SH-SY5Y (cell line): ENCODE measurements around the gene CBX5.

Experiments used
- GATA2 ChIP-seq: IDR thresholded peaks from 2 replicates; pipeline ENCODE4 v1.6.1; 2011; ENCODE audit warnings: mild to moderate bottlenecking, low read depth, low read length
- GATA3 ChIP-seq: IDR thresholded peaks from 2 replicates; pipeline ENCODE4 v1.6.1; 2011; ENCODE audit warnings: low read depth, mild to moderate bottlenecking, low read length, moderate library complexity

The CBX5 gene

DNA sequence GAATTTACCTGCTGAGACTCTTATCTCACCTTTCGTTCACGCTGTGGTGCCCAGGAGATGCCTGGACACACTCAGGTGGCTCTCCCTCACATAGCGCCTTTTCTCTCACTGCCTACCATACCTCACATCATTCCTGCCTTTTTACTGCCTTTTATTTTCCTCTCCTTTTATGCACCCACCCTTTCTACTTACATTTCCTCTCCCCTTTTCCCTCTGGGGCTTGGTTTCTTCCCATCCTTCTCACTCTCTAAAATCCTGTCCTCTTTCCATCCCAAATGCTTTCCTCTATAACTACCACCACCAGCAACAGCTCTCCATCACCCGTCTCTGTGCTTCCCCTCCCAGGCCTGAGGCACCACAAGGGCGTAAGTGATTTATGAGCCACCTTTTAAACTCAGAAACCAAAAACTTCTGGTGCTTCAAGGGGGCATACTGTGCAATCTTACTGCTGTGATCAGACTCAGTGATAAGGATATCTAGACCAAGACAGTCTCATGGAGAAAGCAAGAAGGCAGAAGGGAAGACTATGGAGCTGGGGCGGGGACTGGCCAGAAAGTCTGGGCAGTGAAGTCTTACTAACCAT is 58.4 kb downstream of the CBX5 start:
- no peak for TF ChIP-seq GATA3
- no peak for TF ChIP-seq GATA2

DNA sequence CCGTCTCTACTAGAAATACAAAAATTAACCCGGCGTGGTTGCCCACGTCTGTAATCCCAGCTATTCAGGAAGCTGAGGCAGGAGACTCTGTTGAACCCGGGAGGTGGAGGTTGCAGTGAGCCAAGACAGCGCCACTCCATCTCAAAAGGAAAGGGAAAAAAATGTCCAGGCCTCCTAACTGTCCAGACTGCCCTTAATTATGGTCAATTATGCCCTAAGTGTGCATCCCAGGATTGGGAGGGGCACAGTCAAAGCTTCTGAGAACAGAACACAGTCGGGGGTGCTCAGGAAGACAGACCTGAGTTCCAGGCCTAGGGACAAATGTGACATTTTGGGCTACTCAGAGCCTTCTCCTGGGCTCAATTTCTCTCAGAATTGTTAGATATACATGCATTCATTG is 59.4 kb downstream of the CBX5 start:
- TF ChIP-seq GATA3 (no peak), GATA2 (no peak)

DNA sequence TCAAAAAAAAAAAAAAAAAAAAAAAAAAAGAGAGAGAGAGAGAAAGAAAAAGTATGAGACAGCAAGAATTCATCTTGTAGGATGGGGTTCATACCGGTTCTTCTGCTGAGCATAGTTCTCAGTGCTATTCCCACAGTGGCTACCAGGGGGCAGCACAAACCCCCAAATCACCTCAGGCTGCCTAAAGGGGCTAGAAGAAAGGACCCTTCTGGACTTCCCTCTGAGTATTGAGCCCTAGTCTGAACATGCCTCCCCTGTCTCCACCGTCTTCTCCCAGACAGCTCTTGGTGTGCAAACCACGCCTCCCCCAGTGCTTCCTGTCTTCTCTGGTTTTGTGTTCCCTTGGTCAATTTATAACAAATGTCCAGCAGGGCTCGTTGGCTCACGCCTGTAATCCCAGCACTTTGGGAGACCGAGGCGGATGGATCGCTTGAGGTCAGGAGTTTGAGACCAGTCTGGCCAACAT is 59.8 kb downstream of the CBX5 start:
- TF ChIP-seq GATA3 (no peak), GATA2 (no peak)

DNA sequence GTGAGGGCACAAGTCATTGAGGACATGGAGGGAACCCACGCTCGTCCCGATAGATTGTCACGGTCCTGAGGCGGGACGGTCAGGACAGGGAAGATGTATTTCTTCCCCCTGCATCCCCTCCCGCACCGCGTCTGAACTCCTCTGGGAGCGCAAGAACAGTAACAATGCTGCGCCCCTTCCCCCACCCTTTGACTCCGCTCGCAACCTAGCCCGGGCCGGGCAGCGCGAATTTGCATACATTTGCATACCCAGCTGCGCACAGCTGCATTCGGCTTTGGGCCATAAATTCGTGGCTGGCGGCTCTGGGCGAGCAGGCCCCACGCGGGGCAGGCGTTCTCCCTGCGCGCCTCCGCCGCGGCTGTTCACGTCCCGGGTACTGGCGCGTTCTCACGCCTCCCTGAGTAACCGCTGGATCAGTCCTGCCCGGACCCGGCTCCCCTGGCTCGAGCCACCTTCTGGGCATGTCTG is 62.1 kb downstream of the CBX5 start:
- TF ChIP-seq GATA2, result no peak
- no peak for TF ChIP-seq GATA3

DNA sequence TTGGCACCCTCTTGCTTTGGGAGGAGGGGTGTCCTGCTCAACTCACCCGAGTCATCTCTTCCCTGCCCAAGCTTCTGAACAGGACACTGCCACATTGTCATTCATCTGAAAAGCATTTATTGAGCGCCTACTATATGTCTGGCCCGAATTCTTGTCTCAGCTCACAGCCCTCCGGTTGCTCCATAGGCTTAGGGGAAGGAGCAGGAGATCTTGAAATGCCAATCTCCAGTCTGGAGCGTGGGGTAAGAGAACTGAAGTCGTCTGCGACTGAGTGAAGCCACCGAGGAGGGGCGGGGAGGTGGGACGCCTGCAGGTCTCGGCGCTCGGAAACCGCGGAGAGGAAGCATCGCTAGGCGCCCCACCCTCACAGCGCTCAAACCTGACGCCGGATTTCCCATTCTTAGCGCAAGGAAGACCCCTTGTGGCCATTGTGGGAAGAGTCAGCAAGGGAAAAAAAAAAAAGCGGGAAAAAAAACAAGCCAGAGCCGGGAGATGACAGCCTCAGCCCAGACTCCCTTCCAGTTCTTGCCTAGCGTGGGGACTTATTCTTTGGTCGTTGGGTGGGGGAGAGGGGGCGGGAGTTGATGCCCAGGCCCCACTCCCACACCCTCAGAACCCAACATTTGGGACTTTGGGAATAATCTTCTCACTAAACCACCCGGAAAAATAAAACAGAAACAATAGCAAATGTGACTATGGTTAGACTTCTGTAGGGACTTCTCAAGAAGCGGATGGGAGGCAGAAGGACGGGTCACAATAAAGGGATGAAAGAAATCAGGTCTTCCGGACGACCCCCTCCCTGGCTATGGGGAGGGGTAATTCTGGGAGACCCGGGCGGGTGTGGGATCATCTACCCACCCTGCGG is 62.9 kb downstream of the CBX5 start:
- TF ChIP-seq GATA3 (no peak), GATA2 (no peak)

DNA sequence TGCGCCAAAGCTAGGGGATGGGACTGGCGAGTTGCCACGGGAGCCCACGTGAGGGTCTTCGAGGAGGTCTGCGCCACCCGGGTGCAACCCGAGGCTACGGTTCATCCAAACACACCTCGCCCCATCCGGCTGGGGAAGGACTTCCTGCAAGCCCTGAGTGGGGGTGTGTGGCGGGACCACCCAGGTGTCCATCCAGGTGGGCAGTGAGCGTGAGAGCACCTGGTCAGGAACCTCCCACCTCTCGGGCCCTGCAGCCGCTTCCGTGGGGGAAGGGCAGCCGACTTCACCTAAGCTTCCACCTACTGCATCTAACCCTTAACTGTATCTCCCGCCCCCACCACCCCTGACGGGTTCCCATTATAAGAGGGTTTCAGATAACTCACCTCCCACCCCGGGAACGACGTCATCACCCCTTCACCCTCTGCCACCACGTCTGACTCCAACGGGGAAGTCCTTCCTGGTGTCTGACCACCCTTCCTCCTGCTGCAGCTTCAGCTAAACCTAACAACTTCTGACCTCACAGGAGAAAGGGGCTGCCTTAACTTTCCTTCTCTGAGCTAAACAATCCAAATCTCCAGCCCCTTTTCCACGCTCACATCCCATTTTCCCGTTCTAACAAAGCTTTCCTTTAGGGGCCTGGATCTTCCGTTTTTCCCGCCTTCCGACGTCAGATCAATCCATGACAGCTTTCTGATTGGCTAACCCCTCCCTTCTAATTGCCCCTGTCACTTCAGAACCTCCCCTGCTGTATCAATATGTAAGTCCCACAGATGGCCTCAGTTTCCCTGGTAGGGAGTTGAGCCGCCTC is 63.7 kb downstream of the CBX5 start:
- TF ChIP-seq GATA3, result no peak

DNA sequence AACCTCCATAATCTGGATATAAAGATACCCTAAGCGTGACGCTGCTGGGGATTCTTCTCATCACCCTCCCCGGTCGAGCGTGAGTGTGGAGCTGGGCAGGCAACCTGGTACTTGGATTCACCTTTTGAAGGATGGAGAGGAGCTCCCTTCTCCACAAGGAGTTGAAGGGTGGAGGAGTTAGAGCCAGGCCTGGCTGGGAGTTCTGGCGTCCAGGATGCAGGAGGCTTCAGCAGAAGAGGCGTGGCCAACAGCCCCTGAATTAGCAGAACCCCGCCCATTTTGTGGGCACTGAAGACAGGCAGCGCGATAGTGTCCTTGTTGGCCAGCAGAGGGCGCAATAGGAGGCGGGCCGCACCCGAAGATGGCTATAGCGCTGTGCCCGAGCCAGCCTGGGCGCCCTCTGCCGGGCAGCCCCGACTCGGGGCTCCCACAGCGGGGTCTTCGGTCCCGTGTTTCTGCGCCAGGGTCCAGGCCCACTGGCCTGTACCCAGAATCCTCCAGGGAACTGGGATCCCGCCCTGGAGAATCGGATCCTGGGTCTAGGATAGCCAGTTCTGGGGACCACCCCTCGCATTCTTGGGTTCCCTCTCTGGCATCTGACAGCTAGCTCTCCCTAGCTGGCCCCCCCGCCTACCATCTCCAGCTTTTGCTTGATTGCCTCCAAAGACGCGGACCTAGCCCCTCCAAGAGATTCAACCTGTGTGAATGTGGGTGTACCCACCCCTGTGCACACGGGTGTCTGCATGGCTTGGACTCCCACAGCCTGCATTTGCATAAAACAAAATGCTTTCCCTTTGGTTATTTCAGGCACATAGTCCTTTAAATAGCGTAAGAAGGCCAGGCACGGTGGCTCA is 65.1 kb downstream of the CBX5 start:
- TF ChIP-seq GATA3, result no peak
- TF ChIP-seq GATA2, result no peak; the same call in 1 of the 2 replicates

DNA sequence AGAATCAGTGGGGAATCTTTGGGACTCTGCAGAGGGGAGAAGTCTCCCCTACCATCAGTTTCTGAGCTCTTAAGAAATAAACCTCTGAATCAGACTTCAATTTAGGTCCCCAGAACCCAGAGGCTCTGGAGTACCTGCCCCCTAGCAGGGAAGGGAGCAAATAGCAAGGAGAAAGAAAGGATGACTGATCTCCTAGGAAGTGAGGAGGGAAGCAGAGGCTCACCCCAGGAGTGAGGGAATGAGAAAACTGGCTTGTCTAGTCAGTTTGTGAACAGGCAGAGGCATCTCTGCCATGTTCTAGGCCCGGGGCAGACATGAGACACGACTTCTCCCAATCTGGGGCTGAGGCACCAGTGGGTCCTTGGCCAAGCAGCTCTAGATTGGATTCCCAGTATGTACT is 66.8 kb downstream of the CBX5 start:
- TF ChIP-seq GATA3, result no peak
- no peak for TF ChIP-seq GATA2

DNA sequence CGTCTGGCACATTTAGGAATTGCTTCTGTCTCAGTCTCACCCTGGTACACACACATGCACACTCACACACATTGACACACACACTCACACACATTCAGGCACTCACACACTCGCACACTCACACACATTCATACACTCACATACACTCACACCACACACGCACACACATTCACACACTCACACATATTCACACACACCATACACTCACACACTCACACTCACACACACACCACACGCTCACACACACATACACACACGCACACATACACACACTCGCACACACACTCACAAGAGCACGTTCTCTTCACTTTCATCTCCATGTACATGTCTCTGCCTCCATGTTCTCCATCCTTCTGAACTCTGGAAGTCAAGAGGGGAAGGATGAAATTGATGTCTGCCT is 68.0 kb downstream of the CBX5 start:
- no peak for TF ChIP-seq GATA3
- TF ChIP-seq GATA2, result no peak

DNA sequence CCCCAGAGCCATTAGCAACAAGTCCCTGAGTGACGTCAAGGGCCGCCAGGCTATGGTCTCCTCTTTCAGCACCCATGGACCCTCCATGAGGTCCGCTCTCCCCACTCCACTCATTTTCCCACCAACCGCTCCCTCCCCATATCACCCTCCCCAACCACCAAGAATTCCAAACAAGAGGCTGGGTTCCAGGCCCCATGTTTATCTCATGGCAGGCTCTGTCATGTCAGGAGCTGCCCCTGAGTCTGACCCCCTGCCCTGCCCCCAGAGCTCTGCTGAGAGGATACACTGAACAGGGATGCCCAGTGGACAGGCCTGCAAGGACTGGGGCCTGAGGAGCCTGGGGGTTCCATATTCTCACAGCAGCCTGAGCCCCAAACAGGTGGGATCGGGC is 69.5 kb downstream of the CBX5 start:
- TF ChIP-seq GATA2 (no peak), GATA3 (no peak)

DNA sequence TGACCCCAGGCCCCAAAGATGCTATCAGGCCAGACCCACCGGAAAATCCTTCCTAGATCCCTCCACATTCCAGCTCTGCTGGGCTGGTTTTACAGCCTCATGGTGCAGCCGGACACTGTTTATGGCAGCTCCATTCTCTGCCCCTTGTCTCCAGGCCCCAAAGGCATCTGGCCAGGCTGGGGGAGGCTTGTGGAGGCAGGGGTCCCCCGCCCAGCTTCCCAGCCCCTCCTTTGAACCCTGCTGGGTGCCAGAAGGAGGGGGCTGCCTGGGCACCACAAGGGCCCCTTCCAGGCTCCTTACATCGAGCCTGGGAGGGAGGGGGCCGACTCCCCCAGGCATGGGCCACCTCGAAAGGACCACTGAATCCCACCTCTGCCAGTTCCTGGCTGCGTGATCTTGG is 71.3 kb downstream of the CBX5 start:
- TF ChIP-seq GATA3 (no peak), GATA2 (no peak)

DNA sequence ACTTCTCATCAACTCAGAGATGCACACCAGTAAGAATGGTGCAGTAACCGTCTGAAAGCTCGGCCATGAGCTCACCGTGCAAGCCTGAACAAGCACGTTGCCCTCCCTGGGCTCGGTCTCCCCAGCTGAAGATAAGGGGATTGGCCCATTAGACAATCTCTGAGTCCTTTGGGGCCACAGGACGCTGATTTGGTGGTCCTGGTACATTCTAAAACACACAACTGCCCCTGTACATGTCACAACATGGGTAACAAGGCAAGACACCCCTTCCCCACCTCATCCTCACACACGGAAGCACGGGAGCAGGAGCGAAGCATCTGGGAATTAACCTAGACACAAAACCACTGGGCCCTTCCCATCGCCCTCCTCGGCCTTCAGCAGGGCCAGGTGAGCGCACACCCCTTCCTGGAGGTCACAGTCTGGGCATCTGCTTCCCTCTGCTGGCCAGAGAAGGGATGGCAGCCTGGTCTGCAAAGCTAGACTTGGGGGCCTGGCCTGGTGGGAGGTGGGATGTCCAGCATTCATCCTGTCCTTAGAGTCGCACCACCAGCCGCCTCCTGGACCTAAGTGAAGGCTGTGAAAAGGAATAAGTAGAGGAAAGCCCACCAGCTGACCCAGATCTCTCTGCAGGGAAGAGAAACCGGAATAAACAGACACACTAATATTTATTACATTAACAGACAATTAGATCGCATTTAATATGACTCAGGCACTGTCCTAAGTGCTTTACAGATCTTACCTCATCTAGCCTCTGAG is 72.2 kb downstream of the CBX5 start:
- no peak for TF ChIP-seq GATA2
- no peak for TF ChIP-seq GATA3

DNA sequence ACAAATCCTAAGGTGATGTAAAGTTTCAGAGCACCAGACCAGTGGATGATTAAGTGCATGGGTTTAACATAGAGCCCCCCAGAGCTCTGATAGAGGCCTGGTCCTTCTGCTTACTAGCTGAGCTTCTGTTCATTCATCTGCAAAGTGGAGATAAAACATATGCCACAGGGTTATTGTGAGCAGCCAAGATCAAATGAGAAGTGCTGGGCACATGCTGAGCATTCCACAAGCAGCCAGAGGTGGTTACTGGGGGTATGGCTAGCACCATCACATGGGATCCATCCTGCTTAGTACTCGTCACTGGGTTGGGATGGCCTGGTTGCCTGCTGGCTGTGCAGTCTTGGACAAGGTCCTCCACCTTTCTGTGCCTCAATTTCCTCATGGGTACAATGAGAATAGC is 73.1 kb downstream of the CBX5 start:
- TF ChIP-seq GATA2, result no peak
- TF ChIP-seq GATA3, result no peak
